Measurements from ENCODE around the gene RPH3AL.

DNA sequence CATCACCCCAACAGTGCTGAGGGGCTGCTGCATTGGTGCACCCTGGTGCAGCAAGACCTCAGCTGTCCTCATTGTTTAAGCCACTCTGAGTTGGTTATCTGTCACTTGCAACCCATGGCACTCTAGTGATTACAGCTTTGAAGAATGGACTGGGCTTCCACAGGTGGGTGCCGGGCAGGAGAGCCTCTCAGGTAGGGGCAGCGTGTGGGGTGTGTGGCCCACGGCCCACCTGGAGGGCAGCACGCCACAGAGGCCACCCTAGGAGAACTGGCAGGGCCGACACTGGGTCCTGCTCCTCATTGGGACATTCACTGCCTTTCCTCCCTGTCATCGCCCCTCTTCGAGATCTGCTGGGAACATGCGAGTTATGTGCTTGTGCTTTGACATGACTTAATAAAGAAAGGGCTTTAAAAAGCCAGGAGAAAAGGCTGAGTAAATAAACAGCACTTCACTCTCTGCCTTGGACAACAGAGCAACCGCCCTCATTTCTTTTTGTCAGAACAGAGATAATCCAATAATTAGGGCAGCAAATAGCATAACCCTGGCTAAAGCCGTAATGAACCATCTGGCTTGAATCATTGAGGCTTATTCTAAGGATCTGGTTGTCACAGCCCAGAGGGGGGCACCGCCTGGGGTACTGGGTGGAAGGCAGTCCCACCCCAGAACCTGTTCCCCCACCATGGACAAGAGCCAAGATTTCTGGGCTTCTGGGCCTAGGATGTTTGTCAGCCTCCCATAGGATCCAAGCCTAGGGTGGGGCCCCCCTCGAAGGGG, 174.1 kb downstream of the RPH3AL start:
- TF ChIP-seq, protein P1, sequence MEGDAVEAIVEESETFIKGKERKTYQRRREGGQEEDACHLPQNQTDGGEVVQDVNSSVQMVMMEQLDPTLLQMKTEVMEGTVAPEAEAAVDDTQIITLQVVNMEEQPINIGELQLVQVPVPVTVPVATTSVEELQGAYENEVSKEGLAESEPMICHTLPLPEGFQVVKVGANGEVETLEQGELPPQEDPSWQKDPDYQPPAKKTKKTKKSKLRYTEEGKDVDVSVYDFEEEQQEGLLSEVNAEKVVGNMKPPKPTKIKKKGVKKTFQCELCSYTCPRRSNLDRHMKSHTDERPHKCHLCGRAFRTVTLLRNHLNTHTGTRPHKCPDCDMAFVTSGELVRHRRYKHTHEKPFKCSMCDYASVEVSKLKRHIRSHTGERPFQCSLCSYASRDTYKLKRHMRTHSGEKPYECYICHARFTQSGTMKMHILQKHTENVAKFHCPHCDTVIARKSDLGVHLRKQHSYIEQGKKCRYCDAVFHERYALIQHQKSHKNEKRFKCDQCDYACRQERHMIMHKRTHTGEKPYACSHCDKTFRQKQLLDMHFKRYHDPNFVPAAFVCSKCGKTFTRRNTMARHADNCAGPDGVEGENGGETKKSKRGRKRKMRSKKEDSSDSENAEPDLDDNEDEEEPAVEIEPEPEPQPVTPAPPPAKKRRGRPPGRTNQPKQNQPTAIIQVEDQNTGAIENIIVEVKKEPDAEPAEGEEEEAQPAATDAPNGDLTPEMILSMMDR (IDR thresholded peaks at IDR 0.05) = no peak
- TF ChIP-seq ZFX (IDR thresholded peaks at IDR 0.05; ENCODE audit: borderline replicate concordance) = no peak

Data from 22Rv1 (cell line).